ENCODE measurements around the gene TACR3.

Gene TACR3

GRCh38 chr4:103664436-103665075 lies 55.2 kb downstream of the TACR3 start:
- no peak for DNase-seq (ENCODE audit: extremely low read depth, insufficient read length)
- Histone ChIP-seq H3K4me3 (replicated peaks; ENCODE audit: low read depth, low read length) (no peak overlapping the region), H3K27me3 (replicated peaks; ENCODE audit: control insufficient read depth, insufficient read depth, low read length) (no peaks in the 10 kb centered on the region), H3K36me3 (ENCODE audit: control insufficient read depth, insufficient read depth, low read length) (no peaks in the 10 kb centered on the region)
- TF ChIP-seq CTCF (IDR thresholded peaks at IDR 0.05; ENCODE audit: insufficient read depth, low read length, poor library complexity, severe bottlenecking): no peak

- Histone ChIP-seq H3K27me3 (replicated peaks; ENCODE audit: control insufficient read depth, insufficient read depth, low read length) (no peaks in the 10 kb centered on the region), H3K4me3 (replicated peaks; ENCODE audit: low read depth, low read length) (no peak overlapping the region), H3K36me3 (ENCODE audit: control insufficient read depth, insufficient read depth, low read length) (no peaks in the 10 kb centered on the region)
- no peak for DNase-seq (ENCODE audit: extremely low read depth, insufficient read length)
- TF ChIP-seq CTCF (IDR thresholded peaks at IDR 0.05; ENCODE audit: insufficient read depth, low read length, poor library complexity, severe bottlenecking): no peak
Observed at GRCh38 chr4:103648541-103648940, 71.2 kb downstream of the TACR3 start.

DNA sequence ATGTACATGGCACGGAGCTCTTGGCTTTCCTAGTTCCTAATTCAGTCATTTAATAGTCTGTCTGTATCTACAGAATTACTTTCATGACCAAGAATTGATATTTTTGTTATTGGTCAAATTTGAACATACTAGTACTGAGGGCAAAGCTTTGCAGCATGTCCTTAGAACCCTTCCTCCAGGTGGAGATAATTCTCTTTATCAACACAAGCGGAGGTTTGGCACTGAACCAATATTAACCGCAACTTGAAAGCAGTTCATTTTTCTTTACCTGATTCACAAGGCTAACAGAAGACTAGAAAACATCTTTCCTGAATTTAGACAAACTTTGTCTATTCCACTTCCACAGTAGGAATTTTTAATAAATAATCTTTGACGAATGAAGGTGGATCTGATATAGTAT lies 73.8 kb downstream of the TACR3 start:
- no peak for DNase-seq (ENCODE audit: extremely low read depth, insufficient read length)
- Histone ChIP-seq H3K36me3 (ENCODE audit: control insufficient read depth, insufficient read depth, low read length) (no peaks in the 10 kb centered on the region), H3K4me3 (replicated peaks; ENCODE audit: low read depth, low read length) (no peak overlapping the region), H3K27me3 (replicated peaks; ENCODE audit: control insufficient read depth, insufficient read depth, low read length) (no peaks in the 10 kb centered on the region)
- no peak for TF ChIP-seq CTCF (IDR thresholded peaks at IDR 0.05; ENCODE audit: insufficient read depth, low read length, poor library complexity, severe bottlenecking)

- DNase-seq (ENCODE audit: extremely low read depth, insufficient read length): no peak
- H3K36me3 ChIP-seq (ENCODE audit: control insufficient read depth, insufficient read depth, low read length): no peaks in the 10 kb centered on the region
- no peaks in the 10 kb centered on the region for H3K27me3 ChIP-seq (replicated peaks; ENCODE audit: control insufficient read depth, insufficient read depth, low read length)
- H3K4me3 ChIP-seq (replicated peaks; ENCODE audit: low read depth, low read length): no peak overlapping the region
- TF ChIP-seq CTCF (IDR thresholded peaks at IDR 0.05; ENCODE audit: insufficient read depth, low read length, poor library complexity, severe bottlenecking): no peak
Observed at GRCh38 chr4:103634236-103634635, 85.5 kb downstream of the TACR3 start.

DNA sequence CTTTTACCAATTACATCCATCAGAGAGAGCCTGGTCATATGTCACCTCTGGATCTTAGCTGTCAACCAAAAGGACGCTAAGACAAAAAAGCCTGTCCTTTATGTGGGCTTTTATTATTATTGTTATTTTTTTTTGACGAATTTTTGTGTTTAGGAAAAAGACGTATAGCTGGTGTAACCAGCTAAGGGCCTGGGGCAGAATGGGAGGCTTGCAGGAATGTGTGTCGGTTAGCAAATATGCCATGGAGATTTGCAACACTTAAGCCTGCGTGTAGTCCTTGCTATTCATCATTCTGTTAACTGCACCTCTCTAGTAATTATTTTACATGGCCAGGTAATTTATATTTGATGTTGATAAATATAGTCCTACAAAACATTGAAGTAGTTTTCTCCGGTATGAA lies 93.5 kb downstream of the TACR3 start:
- TF ChIP-seq CTCF (IDR thresholded peaks at IDR 0.05; ENCODE audit: insufficient read depth, low read length, poor library complexity, severe bottlenecking): no peak
- H3K36me3 ChIP-seq (ENCODE audit: control insufficient read depth, insufficient read depth, low read length): no peaks in the 10 kb centered on the region
- DNase-seq (ENCODE audit: extremely low read depth, insufficient read length): no peak
- H3K27me3 ChIP-seq (replicated peaks; ENCODE audit: control insufficient read depth, insufficient read depth, low read length): no peaks in the 10 kb centered on the region
- H3K4me3 ChIP-seq (replicated peaks; ENCODE audit: low read depth, low read length): no peak overlapping the region

GRCh38 chr4:103591841-103592240 lies 127.9 kb downstream of the TACR3 start:
- no peaks in the 10 kb centered on the region for H3K36me3 ChIP-seq (ENCODE audit: control insufficient read depth, insufficient read depth, low read length)
- TF ChIP-seq CTCF (IDR thresholded peaks at IDR 0.05; ENCODE audit: insufficient read depth, low read length, poor library complexity, severe bottlenecking): no peak
- H3K4me3 ChIP-seq (replicated peaks; ENCODE audit: low read depth, low read length): no peak overlapping the region
- no peak for DNase-seq (ENCODE audit: extremely low read depth, insufficient read length)
- no peaks in the 10 kb centered on the region for H3K27me3 ChIP-seq (replicated peaks; ENCODE audit: control insufficient read depth, insufficient read depth, low read length)

Data from GM06990 (cell line).